ENCODE measurements around the gene COL23A1.

GRCh38 chr5:178306430-178307225, 283.6 kb downstream of the COL23A1 start:
- TF ChIP-seq GATA3 (IDR thresholded peaks at IDR 0.05; ENCODE audit: low read depth, low read length) = no peak
- TF ChIP-seq GATA2 (IDR thresholded peaks at IDR 0.05; ENCODE audit: low read depth, low read length) = no peak

Measured in SH-SY5Y (cell line).